HG03558 (cell line): ENCODE measurements around the gene PRTG.
"Not testable (repeated sequence)": the region's sequence is repeated elsewhere in the genome, so short reads cannot be mapped to it uniquely, and the experiment has no call there.

Experiments
- ATAC-seq: cut with Tn5 transposase; IDR thresholded peaks from one replicate; pipeline ENCODE4 v1.9.1; 2021; ENCODE audit warnings: moderate number of reproducible peaks; ENCODE audit not compliant: unreplicated experiment; ENCODE audit errors: extremely low read depth

PRTG gene

DNA sequence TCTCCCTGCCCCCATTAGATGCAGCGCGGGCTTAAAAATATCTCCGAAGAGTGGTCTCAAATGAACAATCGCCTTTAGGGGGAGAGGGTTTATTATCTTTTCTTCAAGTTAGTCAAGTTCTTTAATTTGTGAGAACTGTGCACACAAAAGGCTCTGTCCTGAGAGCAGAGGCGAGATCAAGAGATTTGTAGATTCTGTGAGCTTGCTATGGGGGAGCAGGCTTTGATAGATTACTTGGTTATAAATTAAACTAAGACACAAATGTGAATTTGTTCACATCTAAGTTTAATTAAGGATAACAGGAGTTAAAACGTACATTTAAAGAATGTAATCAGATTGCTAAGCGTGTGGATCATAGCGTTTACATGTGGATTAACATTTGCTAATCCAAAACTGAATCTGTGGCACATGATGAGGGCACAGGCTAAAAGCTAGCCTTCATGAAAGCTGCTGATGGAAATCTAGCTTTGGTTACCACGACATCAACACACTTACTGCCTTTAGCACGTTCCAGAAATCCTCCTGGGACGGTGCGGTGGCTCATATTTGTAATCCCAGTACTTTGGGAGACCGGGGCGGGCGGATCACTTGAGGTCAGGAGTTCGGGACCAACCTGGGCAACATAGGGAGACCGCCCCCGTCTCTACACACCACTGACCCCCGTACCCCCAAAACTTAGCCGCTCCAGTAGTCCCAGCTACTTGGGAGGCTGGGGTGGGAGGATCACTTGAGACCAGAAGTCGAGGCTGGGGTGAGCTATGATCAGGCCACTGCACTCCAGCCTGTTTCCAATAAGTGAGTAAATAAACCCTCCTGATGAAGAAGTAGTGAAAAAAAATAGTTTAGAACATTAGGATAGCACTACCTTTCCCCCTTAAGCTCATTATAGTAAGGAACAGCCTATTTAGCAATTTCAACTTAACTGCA lies 1.0 kb upstream of the PRTG start:
- ATAC-seq, result no peak

DNA sequence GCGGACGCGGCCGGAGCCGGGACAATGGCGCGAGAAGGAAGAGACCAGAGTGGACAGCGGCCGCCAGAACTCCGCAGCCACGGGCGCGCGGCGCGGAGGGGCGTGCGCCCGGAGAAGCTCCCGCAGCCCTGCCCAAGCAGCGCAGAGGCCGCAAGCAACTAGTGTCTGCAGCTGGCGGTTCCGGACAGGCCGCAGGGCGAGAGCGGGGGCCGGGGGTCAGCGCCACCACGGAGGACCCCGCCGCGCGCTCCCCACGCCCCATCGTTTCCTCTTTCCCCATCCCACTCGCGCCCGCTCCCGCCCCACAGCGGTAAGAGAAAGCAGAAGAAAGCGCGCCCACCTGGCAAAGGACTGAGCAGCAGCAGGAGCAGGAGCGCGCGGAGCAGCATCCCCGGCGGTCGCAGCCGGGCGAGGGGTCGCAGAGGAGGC lies 440 bp downstream of the PRTG start:
- ATAC-seq, result no peak

DNA sequence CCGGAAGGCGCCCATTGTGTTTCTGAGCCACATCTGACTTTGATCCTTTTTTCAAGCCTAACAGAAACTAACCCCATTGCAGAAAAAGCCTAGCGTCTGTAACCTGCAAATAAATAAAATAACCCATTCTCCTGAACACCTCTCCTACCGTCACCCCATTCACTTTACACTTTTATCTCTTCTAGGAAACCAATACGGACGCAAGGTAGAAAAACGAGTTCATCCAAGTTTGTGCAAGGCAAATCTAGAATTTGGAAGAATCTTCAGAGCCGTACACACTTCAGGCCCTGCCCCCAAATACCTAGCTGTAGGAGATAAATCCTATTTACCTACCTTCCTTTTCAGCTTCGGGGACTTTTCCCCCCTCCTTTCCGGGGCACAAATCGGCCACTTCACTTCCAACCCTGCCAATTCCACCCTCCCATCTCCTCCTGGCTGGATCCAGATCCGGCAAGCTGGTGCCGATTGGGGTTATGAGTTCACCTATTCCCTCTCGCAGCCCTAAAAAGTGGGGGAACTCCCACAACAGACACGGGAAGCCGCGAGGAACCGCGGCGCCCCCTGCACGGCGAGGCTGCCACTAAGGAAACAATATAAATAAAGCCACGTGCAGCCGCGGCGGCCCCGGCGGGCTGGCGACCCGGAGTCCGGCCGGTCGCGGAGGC lies 987 bp downstream of the PRTG start:
- ATAC-seq, result no peak

DNA sequence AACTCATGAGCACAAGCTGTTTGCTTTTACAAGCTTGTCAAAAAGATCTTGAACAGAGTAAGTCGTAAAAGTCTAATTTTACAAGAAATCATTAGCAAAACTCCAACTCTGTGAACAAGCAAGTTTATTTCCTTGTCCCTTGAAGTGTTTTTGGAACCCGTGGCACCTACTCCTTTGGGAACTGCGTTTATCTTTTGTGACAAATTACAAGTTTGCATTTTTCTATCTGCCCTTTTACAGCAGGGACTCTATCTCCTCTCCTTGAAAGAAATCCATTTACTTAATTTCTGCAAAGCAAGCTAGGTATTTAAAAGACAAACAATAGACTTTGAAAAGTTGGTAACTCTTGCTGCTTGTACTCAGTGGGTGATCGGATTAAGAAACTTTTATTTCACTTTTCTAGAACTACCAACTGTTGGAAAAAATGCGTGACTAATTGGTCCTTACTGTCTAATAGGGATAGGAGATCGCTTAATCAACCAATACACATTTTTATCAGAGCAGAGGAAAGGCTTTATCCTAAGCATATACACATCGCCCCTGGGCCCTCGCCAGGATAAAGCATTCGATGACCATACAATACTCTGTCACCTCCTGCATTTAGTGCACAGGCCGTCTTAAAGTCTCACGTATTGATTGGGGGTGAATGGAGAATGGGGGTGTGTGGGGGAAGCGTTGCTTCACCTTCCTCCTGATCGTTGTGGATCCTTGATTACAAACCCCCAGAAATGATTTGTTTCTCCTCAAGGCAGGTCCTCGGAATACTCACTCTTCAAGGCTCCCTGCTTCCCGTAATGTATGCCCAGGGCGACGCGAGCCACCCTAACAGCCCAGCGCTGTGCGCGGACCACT lies 1.7 kb downstream of the PRTG start:
- ATAC-seq, result no peak

DNA sequence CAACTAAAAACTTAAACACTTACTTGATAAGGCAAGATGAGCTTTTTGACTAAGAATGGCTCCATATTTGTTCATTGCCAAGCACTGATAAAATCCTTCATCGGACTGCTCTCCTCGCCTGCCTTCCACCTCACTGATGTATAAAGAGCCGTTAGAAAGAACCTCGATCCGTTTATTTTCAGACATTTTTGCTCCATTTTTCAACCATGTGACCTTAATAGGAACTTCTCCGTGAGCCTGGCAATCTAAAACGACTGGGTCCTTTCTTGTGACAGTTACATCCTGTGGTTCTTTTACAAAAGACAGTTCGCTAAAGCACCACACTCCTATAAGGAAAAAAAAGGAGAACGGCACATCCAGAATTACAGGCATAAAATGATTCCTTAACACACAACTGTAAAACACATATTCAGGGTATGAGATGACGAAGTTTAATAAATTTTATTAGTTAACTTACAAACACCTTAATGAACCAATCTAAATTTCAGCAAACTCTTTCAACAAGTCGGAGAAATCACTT lies 2.5 kb downstream of the PRTG start:
- no peak for ATAC-seq

DNA sequence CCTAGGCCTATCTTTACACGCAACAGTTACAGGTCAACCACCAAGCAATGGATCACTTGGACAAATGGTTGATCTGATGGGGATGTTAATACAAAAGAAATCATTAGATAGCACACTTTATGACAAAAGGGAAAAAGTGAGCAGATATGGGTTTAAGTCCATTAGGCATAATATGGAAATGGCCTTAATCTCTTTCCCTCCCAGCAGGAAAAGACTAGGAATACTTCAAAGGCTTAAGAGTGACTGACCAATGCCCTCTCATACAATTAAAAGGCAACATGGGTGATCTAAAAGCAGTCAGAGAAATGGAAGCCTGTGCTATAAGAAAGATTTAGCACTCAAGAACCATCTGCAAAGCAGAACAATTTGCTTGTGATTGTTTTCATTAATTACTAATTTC lies 3.3 kb downstream of the PRTG start:
- ATAC-seq, result no peak

DNA sequence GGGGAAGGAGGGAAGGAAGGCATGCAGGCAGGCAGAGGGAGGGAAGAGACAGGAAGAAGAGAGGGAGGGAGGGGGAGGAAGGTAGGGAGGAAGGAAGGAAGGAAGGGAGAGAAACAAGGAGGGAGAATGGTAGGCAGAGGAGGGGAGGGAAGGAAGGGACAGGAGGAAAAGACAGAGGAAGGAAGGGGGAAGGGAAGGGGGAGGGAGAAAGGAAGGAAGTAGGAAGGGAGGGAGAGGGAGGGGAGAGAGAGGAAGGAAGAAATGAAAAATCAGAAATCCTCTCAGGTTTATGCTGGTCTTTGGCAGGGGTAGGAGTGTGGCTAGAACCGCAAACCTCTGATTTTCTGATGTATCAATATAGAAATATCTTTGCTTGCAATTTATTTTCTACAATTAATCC lies 4.2 kb downstream of the PRTG start:
- no peak for ATAC-seq

DNA sequence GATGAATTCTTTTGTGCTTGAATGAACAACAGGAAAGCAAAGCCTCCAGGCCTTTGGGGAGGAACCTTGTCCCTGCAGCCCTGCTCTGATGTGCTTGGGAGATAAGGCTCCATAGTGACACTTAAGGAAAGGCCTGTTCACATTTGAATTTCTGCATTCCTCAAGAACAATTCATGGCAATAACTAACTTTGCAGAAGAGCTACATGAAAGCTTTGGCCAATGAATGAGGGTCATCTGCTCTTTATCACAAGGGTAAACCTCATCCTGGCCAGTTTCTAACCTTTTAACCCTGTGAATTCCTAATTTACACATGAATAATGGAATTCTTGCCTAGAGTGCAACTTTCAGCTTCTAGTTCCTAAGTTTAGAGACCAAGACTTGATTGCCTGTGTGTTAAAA lies 5.6 kb downstream of the PRTG start:
- no peak for ATAC-seq

DNA sequence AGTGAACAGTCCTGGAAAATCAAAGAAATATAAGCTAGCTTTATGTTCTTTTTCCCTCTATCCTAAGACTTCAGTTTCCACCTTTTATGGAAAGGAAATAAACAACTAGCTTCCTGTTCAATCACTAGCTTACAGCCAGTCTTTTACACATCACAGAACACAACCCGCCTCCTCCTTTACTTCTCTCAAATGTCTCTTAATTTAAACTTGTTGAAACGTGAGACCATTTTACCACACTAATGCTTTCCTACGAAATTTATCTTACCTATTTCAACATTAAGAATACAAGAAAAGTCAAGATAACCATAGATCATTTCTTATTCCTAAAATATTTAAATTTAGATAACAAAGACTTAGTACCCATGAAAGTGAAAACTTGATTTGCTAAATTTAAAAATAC lies 6.2 kb downstream of the PRTG start:
- no peak for ATAC-seq

DNA sequence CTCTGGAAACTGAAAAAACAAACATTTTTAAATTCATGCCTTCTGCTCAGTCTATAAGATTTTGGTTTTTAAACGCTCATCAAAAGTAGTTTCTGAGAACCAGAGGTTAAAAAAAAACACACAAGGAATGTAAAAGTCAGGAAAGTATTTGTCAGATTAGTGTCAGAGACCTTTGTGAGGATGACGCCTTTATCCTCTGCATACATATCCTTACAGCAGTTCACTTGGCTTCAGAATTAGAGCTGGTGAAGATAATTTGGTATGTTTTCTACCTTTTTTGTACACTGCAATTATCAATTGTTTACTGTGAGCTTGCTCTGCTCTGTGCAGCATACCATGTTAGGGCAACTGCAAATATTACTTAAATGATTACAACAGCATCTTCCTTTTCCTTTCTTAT lies 8.3 kb downstream of the PRTG start:
- ATAC-seq, result no peak

DNA sequence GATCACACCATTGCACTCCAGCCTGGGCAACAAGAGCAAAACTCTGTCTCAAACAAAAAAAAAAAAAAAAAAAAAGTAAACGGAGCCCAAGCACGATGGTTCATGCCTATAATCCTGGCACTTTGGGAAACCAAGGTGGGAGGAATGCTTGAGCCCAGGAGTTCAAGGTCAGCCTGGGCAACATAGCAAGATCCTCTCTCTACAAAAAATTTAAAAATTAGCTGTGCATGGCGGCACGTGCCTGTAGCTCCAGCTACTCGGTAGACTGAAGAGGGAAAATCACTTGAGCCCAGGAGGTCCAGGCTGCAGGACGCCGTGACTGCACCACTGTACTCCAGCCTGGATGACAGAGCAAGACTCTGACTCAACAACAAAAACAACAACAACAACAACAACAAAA lies 9.5 kb downstream of the PRTG start:
- not testable (repeated sequence) for ATAC-seq

DNA sequence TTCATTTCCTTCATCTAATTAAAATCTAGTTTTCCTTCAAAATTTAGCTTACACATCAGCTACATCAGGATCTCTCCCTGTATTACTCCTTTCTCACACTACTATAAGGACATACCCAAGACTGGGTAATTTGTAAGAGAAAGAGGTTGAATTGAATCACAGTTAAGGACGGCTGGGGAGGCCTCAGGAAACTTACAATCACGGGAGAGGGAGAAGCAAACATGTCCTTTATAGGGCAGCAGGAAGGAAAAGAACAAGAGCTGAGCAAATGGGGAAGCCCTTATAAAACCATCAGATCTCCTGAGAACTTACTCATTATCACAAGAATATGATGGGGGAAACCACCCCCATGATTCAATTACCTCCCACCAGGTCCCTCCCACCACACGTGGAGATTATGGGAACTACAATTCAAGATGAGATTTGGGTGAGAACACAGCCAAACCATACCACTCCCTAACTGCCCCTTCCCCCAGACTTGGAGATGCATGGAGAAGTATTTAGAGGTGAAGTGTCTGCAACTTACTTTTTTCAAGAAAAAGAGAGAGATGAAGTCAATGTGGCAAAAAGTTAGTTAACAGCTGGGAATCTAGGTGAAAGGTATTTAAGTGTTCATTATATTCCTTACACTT lies 21.3 kb downstream of the PRTG start:
- no peak for ATAC-seq

DNA sequence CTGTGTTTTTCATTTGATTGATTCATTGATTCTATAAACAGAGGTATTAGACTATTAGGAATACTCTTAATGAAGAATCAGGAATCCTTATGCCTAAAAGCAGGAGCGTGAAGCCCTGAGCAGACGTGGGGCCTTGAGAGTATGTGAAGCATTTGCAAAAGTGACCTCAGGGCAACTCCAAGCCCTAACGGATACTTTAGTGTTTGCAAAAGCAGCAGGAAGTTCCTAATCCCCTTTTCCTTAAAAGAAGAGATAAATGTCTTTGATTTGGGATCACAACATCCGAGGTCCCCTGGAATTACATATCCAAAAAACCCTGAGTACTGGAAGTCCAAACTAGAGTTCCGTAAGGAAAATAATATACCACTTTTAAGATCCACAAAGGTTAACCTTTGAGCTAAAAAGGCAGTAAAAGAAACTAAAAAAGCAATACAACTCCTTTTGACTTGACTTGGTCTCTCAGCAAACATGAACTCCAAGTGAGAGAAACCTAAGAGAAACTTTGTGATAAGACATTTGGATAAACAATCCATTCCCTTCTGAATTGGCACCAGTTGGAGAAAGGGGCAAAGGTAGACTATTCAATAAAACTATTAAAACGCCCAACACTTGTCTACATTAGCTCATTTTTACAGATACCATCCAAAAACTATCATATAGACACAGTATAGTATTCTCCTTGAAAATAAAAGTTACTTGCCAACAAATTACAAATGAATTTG lies 27.4 kb downstream of the PRTG start:
- ATAC-seq, result no peak

DNA sequence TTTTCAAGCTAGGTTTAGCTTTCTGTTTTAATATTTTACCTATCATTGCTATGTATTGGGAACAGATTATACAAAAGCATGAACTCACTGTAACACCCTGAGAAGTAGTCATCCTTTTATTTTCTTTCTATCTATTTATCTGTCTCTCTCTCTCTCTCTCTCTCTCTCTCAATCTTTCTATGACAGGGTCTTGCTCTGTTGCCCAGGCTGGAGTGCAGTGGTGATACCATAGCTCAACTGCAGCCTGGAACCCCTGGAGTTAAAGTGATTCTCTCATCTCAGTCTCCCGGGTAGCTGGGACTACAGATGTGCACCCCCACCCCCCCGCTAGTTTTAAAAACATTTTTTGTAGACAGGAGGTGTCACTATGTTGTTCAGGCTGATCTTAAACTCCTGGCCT lies 28.9 kb downstream of the PRTG start:
- ATAC-seq, result no peak

DNA sequence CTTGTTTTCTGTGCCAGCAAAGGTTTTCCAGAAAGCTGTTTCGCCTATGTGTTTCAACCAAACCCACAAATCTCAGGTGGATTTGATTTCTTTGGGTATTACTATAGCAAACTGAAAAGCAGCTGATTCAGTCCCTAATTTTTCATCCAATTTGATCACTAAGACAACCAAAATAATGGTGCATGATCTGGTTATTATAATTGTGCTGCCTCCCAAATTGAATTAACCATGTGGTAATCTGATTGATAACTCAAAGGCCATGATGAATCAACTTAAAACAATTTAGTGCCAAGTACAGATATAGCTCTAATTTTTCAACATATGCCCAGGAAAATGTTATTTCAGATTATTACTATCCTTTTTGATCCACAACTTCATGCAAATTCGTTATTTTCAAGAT lies 30.6 kb downstream of the PRTG start:
- no peak for ATAC-seq

DNA sequence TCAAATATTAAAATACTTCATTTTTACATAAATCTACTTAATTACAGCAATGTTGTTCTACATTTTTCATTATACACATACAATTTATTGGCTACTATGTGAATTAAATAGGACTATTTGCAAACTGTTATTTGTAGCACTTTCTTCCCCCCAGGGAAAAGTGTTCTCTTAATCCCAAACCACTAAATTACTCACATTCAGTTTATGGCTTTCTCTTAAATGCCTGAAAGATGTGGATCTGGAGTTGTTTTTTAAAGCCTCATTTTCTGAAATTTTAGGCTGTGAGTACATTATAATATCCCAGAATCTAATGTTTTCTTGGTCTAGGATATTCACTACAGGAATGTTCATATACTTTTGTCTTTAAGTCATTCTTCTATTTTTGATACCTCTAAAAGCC lies 32.7 kb downstream of the PRTG start:
- no peak for ATAC-seq

DNA sequence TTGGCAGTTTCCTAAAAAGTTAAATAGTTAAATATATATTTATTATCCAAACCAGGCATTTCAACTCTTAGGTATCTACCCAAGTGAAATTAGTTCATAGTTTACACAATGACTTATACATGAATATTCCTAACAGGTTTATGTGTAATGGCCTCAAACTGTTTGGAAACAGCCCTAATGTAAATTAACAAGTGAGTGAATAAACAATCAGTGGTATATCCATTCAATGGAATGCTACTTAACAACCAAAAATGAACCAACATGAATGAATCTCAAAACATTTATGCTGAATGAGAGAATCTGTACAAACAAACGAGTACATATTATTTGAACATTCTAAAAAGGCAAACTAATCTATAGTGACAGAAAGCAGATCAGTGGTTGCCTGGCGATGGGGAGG lies 33.5 kb downstream of the PRTG start:
- ATAC-seq, result no peak

DNA sequence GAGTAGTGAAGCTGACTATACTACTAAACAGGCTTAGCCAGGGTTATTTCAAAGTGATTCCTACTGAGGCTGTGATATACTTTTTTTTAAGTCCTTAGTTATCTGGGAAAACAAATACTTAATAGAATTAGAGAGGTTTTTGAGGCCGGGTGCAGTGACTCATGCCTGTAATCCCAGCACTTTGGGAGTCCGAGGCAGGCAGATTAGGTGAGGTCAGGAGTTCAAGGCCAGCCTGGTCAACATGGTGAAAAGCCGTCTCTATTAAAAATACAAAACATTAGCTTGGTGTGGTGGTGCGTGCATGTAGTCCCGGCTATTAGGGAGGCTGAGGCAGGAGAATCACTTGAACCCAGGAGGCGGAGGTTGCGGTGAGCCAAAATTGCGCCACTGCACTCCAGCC lies 34.2 kb downstream of the PRTG start:
- ATAC-seq, result no peak

DNA sequence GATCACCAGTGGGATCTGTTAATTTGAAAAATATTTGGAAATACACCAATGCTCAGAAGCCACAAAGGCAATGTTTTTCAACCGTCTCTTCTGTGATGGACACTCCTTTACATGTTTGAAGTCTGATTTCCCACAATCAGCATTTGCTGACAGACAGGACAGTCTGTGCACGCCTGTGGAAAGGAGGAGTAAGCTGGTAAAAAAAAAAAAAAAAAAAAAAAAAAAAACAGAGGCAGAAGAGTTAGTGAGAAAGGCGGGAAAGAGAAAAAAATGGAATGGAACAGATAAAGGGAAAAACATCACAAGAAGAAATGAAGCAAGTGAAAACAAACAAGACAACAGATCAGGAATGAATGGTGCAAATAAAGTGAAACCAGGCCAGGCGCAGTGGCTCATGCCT lies 35.0 kb downstream of the PRTG start:
- ATAC-seq, result no peak

DNA sequence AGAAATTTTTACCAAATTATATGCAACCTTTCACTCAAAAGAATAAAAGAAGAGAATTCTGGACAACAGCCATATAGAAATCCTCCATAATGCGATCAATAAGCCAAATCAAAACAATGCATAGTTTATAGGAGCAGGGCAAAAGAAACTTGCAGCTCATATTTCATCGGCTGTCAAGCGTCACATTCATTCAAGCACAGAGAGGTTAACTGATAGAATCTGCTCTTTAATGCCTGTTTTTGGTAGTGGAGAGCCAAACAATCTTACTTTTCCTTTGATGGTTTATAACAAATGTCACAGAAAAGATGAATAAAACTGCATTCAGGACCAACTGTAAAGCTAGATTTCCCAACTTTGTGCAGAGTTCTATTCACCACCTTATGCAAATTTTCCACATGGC lies 35.4 kb downstream of the PRTG start:
- ATAC-seq, result no peak
